SJCRH30 (cell line): ENCODE results near the gene RRP8. TPM values are rescaled to one million over a fixed set of nuclear protein-coding genes. Genes with fewer than 3 reads are reported as not detected.

Experiments used
- DNase-seq, 2 experiments: peaks; one replicate each; pipeline ENCODE4 v3.0.0-alpha.2; 2015 to 2020
- H3K27ac ChIP-seq: fragments of 250-450 bp; sonication (Bioruptor Pico); 2 replicates; pipeline ENCODE4 v1.5.1; 2020; ENCODE audit warnings: mild to moderate bottlenecking, moderate library complexity
- H3K27me3 ChIP-seq: fragments of 250-450 bp; sonication (Bioruptor Pico); 2 replicates; pipeline ENCODE4 v1.5.1; 2020; ENCODE audit warnings: mild to moderate bottlenecking, moderate library complexity
- H3K36me3 ChIP-seq: fragments of 250-450 bp; sonication (Bioruptor Pico); 2 replicates; pipeline ENCODE4 v1.5.1; 2020; ENCODE audit warnings: mild to moderate bottlenecking, moderate library complexity
- H3K4me1 ChIP-seq: fragments of 250-450 bp; sonication (Bioruptor Pico); 2 replicates; pipeline ENCODE4 v1.5.1; 2020; ENCODE audit warnings: mild to moderate bottlenecking, moderate library complexity
- H3K4me3 ChIP-seq: fragments of 250-450 bp; sonication (Bioruptor Pico); 2 replicates; pipeline ENCODE4 v1.5.1; 2020; ENCODE audit warnings: mild to moderate bottlenecking, moderate library complexity
- H3K9me3 ChIP-seq: fragments of 250-450 bp; sonication (Bioruptor Pico); replicated peaks from 2 replicates; pipeline ENCODE4 v1.5.1; 2020; ENCODE audit warnings: mild to moderate bottlenecking, moderate library complexity
- total RNA-seq: library from RNA; depleted of rRNA; stranded (reverse); fragments of >200 nt; shearing (Covaris generic); gene quantifications from 2 replicates; pipeline ENCODE4 v1.2.3, GENCODE V29; 2014

The RRP8 gene
- total RNA-seq, 1 experiment from 2014 or later: 15.9 TPM

DNA sequence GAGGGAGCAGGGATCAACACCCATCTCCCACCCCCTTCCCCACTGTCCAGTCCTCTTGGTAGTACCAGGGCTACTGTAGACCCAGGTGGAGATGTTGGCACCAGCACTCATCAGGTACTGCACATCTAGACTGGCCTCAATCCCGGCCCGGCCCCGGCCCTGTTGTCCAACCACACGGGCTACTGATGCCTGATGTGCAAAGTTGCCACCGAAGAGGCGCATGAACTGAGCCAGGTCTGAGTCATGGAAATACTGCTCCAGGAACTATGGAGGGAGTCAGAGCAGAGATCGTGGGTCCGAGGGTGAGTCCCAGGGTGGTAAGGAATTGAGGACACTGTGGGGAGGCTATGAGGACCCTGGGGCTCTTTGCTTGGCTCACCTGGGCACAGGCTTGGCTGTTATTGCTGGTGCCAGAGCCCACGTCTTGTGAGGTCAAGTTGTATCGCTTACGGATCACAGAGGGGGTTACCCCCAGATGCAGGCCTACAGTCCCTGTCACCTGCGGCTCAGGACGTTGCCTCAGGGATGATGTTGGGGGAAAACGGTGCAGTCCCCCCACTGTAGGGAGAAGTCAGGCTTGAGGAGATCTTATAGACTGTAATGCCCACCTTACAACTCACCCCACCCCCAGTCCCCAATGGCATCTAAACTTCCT lies 13.3 kb upstream of the RRP8 start:
- Histone ChIP-seq H3K27ac (no peak overlapping the region), H3K36me3 (no peaks in the 10 kb centered on the region), H3K27me3 (no peaks in the 10 kb centered on the region), H3K9me3 (no peaks in the 10 kb centered on the region), H3K4me1 (no peaks in the 10 kb centered on the region; the same call in 1 of the 2 replicates), H3K4me3 (no peak overlapping the region)
- DNase-seq: no peak

- Histone ChIP-seq H3K4me1 (no peaks in the 10 kb centered on the region; the same call in 1 of the 2 replicates), H3K9me3 (no peaks in the 10 kb centered on the region), H3K27me3 (no peaks in the 10 kb centered on the region), H3K36me3 (no peaks in the 10 kb centered on the region; the same call in 1 of the 2 replicates), H3K4me3 (no peak overlapping the region), H3K27ac (no peak overlapping the region)
- no peak for DNase-seq
These were observed 12.6 kb upstream of the RRP8 start for GRCh38 chr11:6615882-6616585.

GRCh38 chr11:6615046-6615445 lies 11.6 kb upstream of the RRP8 start:
- H3K4me1 ChIP-seq: no peaks in the 10 kb centered on the region; the same call in 1 of the 2 replicates
- peaks cover 9% of the 10 kb centered on the region for H3K36me3 ChIP-seq
- H3K27ac ChIP-seq: no peak overlapping the region
- no peaks in the 10 kb centered on the region for H3K27me3 ChIP-seq
- no peaks in the 10 kb centered on the region for H3K9me3 ChIP-seq
- no peak for DNase-seq
- H3K4me3 ChIP-seq: no peak overlapping the region

DNA sequence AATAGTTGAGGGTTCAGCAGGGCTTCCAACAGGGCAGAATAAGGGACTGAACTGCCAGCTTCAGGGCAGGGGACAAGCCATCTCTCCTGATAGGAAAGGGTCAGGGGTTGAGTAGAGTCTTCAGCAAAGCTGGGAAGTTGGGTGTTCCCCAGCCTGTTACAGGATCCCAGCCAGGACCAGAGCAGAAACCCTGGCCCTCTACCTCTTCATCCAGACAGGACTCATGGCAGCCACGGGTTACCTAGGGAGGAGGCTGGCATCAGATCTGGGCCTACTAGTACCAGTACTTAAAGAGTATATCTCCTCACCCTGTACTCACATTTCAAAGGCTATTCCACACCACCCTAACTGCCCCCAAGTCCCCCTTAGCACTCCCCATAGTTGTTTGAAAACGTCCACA lies 11.0 kb upstream of the RRP8 start:
- Histone ChIP-seq H3K36me3 (peaks cover 15% of the 10 kb centered on the region), H3K4me1 (no peaks in the 10 kb centered on the region; the same call in 1 of the 2 replicates), H3K27me3 (no peaks in the 10 kb centered on the region), H3K27ac (no peak overlapping the region), H3K9me3 (no peaks in the 10 kb centered on the region), H3K4me3 (no peak overlapping the region)
- DNase-seq: no peak

DNA sequence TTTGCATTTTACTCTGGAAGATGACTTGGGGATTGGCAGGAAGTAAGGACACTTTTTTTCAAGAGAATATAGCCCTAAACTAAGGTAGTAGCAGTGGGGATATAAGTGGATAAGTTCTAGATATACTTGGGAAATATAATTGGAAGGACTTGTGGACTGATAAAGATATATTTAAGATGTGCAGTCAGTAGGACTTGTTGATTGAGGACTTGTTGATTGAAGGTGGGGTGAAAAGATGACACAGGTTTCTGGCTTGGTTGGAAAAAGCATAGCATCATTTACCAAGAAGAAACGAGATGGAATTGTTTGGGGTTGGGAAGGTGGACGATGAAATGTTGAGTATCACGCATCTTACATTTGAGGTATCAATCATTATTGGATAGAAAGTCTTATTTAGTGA lies 10.1 kb upstream of the RRP8 start:
- H3K27me3 ChIP-seq: no peaks in the 10 kb centered on the region
- H3K4me3 ChIP-seq: no peak overlapping the region
- peaks cover 25% of the 10 kb centered on the region for H3K36me3 ChIP-seq
- DNase-seq: no peak
- H3K9me3 ChIP-seq: no peaks in the 10 kb centered on the region
- H3K27ac ChIP-seq: no peak overlapping the region
- H3K4me1 ChIP-seq: no peaks in the 10 kb centered on the region; the same call in 1 of the 2 replicates

DNA sequence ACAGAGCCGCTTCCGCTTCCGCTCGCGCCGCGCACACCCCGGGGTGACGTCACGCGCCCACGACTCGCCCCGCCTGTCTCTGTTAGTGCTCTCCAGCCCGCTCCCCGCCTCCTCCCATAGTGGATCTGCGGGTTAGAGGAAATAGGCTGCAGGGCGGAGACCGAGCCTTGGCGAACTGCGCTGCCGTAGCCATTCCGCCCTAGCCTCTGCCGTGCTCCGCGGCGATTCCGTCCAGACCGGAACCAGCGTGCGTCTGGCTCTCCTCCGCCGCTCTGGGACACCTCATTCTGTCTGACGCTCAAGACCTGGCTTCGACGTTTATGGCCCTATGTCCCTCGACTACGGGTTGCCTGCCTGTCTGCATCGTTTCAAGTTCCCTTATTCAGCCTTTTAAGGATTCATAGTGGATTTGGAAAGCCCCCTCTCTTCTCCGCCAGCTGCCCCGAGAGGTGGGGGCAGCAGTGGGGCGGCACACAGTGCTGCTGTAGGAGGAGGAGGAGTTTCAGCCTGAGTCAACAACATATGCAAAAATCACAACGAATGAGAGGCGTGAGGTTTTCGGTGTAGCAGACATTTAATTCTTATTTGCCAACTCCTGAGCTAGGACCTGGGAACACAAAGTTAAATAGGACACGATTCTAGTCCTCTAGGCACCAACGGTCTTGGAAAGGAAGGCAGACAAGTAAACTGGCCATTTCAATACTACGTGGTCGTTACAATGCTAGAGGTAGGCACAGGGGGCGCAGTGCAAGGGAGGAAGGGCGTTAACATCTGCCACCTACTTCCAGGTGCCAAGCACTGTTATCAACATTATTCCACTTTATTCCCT lies 9.0 kb upstream of the RRP8 start, which contains the start of gene TAF10:
TAF10 (minus strand) TSS at position 4 of the 829 bp plus-strand sequence. CDS start 27 bp downstream, outside the sequence.
- Histone ChIP-seq H3K27me3 (no peaks in the 10 kb centered on the region), H3K36me3 (peaks cover 27% of the 10 kb centered on the region), H3K4me1 (peaks cover 5% of the 10 kb centered on the region), H3K9me3 (no peaks in the 10 kb centered on the region), H3K27ac (peak within 1 kb of the TSS; percentile 79), H3K4me3 (peak within 1 kb of the TSS; percentile 66)
- DNase-seq: peak; percentile 95 to 97

- Histone ChIP-seq H3K27me3 (no peaks in the 10 kb centered on the region), H3K36me3 (peaks cover 27% of the 10 kb centered on the region), H3K4me3 (peak overlapping the region; percentile 66), H3K4me1 (peaks cover 9% of the 10 kb centered on the region), H3K27ac (peak overlapping the region; percentile 79; the same call in 1 of the 2 replicates), H3K9me3 (no peaks in the 10 kb centered on the region)
- DNase-seq: no peak
These were observed 8.5 kb upstream of the RRP8 start for GRCh38 chr11:6611963-6612212.

DNA sequence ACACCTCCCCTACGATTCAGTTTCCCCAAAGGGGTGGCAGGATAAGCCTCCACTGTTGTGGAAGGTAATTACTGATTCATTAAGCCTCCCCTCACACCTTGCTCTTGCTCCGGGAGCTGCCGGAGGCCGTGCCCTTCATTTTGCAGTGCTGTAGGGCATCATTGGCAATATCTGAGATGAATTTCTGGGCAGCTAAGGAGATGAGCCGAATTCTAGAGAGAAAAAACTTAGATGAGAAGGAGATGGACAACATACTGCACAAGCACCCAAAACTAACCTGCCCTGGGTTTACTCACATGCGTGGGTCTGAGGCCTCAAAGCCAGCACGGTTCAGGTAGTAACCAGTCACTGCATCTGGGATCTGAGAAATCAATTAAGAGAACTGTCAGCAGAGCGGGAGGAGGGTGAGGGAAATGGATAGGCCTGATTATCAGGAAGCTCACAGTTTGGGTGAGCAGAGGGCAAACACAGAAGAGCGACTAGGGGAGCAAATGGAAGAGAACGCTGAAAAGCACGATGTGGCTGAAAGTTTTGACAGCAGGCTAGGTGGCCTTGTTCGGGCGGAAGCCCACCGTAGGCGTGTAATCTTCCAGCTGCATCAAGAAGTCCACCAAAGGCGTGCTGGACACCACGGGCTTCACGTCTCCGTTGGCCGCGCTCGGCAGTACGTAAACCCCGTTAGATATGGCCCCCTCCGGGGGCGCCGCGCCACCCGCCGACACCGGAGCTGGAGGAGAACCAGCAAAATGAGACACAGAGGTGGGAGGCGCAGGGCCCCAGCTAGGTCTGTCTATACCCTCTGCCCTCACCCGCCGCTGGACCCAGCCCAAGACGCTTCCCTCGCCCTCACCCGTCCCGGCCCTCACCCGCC lies 7.9 kb upstream of the RRP8 start:
- no peaks in the 10 kb centered on the region for H3K9me3 ChIP-seq
- H3K4me3 ChIP-seq: peak overlapping the region; percentile 66
- peaks cover 27% of the 10 kb centered on the region for H3K36me3 ChIP-seq
- H3K27me3 ChIP-seq: no peaks in the 10 kb centered on the region
- peak overlapping the region; percentile 55; the same call in 1 of the 2 replicates for H3K27ac ChIP-seq
- peaks cover 14% of the 10 kb centered on the region for H3K4me1 ChIP-seq
- DNase-seq: peak; percentile 27 to 37

- no peak overlapping the region for H3K27ac ChIP-seq
These were observed 7.2 kb upstream of the RRP8 start for GRCh38 chr11:6610591-6610990.

DNA sequence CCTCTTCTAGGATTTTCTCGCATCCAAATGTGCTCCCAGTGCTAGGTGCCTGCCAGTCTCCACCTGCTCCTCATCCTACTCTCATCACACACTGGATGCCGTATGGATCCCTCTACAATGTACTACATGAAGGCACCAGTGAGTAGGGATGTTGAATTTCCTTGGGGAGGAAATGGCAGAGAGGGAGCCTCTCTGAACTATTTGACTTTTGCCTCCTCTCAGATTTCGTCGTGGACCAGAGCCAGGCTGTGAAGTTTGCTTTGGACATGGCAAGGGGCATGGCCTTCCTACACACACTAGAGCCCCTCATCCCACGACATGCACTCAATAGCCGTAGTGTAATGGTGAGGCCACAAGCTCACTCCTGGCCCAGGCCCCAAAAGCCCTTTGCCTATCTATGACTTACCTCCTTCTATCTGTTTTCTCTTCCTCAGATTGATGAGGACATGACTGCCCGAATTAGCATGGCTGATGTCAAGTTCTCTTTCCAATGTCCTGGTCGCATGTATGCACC lies 6.1 kb upstream of the RRP8 start:
- no peak overlapping the region for H3K27ac ChIP-seq
- no peak for DNase-seq
- H3K36me3 ChIP-seq: peaks cover 27% of the 10 kb centered on the region
- H3K9me3 ChIP-seq: no peaks in the 10 kb centered on the region
- peaks cover 18% of the 10 kb centered on the region for H3K4me1 ChIP-seq
- no peaks in the 10 kb centered on the region for H3K27me3 ChIP-seq
- H3K4me3 ChIP-seq: no peak overlapping the region

More at GRCh38 chr11:6610591-6610990, 7.2 kb upstream of the RRP8 start:
- Histone ChIP-seq H3K4me3 (no peak overlapping the region), H3K4me1 (peaks cover 18% of the 10 kb centered on the region), H3K9me3 (no peaks in the 10 kb centered on the region), H3K27me3 (no peaks in the 10 kb centered on the region), H3K36me3 (peaks cover 27% of the 10 kb centered on the region)
- no peak for DNase-seq

DNA sequence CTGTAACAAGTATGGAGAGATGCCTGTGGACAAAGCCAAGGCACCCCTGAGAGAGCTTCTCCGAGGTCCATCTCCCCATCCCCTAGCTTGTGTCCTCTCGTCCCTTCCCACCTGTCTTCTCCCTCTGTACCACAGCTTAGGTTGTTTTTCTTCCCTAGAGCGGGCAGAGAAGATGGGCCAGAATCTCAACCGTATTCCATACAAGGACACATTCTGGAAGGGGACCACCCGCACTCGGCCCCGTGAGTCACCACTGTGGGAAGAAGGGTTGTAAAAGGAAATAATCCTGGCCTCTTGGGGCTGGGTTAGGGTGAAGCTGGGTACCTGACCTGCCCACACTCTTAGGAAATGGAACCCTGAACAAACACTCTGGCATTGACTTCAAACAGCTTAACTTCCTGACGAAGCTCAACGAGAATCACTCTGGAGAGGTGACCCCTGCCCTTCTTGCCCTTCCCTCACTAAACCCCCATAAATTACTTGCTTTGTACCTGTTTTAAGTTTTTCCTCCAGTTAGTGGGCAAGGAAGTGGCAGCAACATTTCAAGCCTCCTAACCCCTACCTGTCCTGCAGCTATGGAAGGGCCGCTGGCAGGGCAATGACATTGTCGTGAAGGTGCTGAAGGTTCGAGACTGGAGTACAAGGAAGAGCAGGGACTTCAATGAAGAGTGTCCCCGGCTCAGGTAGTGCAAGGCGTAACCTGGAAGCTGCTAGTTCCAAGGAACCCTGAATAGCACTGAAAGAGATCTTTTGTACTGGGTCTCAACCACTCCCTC lies 5.5 kb upstream of the RRP8 start:
- peaks cover 18% of the 10 kb centered on the region for H3K4me1 ChIP-seq
- no peak overlapping the region for H3K4me3 ChIP-seq
- DNase-seq: no peak
- no peak overlapping the region for H3K27ac ChIP-seq
- no peaks in the 10 kb centered on the region for H3K9me3 ChIP-seq
- no peaks in the 10 kb centered on the region for H3K27me3 ChIP-seq
- peaks cover 27% of the 10 kb centered on the region for H3K36me3 ChIP-seq

GRCh38 chr11:6608011-6608410 lies 4.6 kb upstream of the RRP8 start:
- no peaks in the 10 kb centered on the region for H3K27me3 ChIP-seq
- no peaks in the 10 kb centered on the region for H3K9me3 ChIP-seq
- peaks cover 27% of the 10 kb centered on the region for H3K36me3 ChIP-seq
- H3K27ac ChIP-seq: no peak overlapping the region
- DNase-seq: no peak
- H3K4me3 ChIP-seq: no peak overlapping the region
- peaks cover 18% of the 10 kb centered on the region for H3K4me1 ChIP-seq

DNA sequence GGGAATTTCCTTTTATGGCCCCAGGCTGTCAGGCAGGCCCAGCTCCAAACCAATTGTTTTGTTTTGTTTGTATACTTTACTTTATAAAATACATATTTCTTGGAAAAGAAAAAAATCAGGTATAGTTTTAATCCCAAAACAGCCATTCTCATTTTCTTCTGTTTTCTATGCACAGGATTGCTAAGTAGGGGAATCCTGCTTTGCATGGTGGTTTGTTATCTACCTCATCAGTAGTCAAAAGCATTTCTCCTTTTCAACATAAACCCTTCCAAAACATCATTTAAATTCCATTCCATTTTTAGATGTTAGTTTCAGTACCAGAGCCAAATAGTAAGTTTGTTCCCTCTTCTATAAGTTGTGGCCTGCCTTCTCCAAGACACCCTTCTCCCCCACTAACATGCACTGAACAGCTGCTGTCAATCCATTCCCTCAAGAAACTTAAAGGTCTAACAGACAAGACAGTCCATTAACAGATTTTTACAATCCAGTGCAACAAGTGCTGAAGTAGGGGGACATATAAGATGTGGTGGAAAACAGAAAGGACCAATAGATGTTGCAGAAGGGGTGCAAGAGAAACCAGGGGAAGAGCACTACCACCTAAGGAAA lies 3.9 kb upstream of the RRP8 start:
- Histone ChIP-seq H3K36me3 (peaks cover 27% of the 10 kb centered on the region), H3K4me1 (peaks cover 18% of the 10 kb centered on the region), H3K4me3 (no peak overlapping the region), H3K27me3 (no peaks in the 10 kb centered on the region), H3K9me3 (no peaks in the 10 kb centered on the region), H3K27ac (peak overlapping the region; percentile 7; the same call in 1 of the 2 replicates)
- no peak for DNase-seq
